Astrocyte (in vitro differentiated cells and primary cell): ENCODE results near the gene CACNG7.

Source experiments
- EZH2 ChIP-seq: IDR thresholded peaks from 2 replicates; pipeline ENCODE4 v1.6.1; 2012; ENCODE audit warnings: mild to moderate bottlenecking, low read length, inconsistent platforms; ENCODE audit not compliant: insufficient read depth
- TF ChIP-seq, protein P1 (sequence below): IDR thresholded peaks from 2 replicates; pipeline ENCODE4 v1.5.1; 2011; ENCODE audit warnings: low read depth, mild to moderate bottlenecking, inconsistent platforms, low read length, moderate library complexity; ENCODE audit not compliant: insufficient read depth

DNA sequence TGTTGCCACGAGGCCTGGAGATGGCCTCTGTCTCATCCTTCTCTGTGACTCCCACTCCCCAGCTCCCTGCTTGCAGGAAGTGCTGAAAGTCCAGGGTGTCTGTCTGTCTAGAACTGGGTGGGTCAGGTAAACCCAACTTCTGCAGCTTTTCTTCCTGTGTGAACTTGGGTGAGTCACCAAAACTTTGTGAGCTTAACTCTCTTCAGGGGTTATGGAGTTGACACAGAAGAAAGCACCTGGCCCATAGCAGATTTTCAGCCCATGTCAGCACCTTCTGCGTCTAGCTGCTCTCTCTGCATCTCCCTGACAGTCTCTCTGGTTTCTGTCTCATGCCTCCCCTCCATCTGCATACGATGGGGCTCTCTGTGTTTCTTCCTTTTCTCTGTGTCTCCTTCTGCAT, 4.2 kb upstream of the CACNG7 start:
- TF ChIP-seq EZH2, result no peak
- TF ChIP-seq, protein P1, sequence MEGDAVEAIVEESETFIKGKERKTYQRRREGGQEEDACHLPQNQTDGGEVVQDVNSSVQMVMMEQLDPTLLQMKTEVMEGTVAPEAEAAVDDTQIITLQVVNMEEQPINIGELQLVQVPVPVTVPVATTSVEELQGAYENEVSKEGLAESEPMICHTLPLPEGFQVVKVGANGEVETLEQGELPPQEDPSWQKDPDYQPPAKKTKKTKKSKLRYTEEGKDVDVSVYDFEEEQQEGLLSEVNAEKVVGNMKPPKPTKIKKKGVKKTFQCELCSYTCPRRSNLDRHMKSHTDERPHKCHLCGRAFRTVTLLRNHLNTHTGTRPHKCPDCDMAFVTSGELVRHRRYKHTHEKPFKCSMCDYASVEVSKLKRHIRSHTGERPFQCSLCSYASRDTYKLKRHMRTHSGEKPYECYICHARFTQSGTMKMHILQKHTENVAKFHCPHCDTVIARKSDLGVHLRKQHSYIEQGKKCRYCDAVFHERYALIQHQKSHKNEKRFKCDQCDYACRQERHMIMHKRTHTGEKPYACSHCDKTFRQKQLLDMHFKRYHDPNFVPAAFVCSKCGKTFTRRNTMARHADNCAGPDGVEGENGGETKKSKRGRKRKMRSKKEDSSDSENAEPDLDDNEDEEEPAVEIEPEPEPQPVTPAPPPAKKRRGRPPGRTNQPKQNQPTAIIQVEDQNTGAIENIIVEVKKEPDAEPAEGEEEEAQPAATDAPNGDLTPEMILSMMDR, result no peak
